Measurements from ENCODE around the gene ISYNA1.

DNA sequence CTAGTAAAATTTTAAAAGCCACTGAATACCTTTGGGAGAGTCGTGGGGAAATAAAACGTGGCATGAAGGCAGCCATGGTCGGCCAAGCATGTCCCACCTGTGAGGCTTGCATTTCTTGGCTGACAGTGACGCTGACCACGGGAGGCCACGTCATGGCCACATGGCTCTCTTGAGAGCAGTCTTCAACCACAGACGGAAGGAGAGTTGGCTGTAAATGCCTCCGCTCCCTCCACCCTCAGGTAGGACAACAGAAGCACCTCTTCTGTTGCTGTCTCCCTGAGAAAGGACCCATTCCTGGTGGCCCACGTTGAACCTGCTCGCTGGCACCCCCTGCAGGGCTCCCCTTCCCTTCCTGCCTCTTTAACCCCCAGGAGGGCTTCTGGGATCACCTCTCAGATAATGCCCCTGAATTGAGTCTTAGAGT lies 29.9 kb downstream of the ISYNA1 start:
- TF ChIP-seq EZH2 (IDR thresholded peaks at IDR 0.05) (no peak), EZH2phosphoT487 (IDR thresholded peaks at IDR 0.05) (no peak)
- TF ChIP-seq, protein P1, sequence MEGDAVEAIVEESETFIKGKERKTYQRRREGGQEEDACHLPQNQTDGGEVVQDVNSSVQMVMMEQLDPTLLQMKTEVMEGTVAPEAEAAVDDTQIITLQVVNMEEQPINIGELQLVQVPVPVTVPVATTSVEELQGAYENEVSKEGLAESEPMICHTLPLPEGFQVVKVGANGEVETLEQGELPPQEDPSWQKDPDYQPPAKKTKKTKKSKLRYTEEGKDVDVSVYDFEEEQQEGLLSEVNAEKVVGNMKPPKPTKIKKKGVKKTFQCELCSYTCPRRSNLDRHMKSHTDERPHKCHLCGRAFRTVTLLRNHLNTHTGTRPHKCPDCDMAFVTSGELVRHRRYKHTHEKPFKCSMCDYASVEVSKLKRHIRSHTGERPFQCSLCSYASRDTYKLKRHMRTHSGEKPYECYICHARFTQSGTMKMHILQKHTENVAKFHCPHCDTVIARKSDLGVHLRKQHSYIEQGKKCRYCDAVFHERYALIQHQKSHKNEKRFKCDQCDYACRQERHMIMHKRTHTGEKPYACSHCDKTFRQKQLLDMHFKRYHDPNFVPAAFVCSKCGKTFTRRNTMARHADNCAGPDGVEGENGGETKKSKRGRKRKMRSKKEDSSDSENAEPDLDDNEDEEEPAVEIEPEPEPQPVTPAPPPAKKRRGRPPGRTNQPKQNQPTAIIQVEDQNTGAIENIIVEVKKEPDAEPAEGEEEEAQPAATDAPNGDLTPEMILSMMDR (IDR thresholded peaks at IDR 0.05), result peak; percentile 55
